SU-DHL-6 (cell line): ENCODE data around the gene GRM7.

Experiments
- H2AFZ ChIP-seq: fragments of 200-600 bp; sonication (generic); 2 replicates; pipeline ENCODE4 v1.6.1; 2014; ENCODE audit warnings: low read depth, mild to moderate bottlenecking, moderate library complexity, mixed read lengths, antibody characterized with exemption, low read length; ENCODE audit not compliant: severe bottlenecking
- H3F3A ChIP-seq: fragments of 200-600 bp; shearing (Covaris generic); 2 replicates; pipeline ENCODE4 v1.6.0; 2016; ENCODE audit warnings: antibody characterized with exemption, mild to moderate bottlenecking; ENCODE audit not compliant: insufficient read depth
- H3K27ac ChIP-seq: fragments of 200-600 bp; sonication (generic); 2 replicates; pipeline ENCODE4 v1.5.1; 2016; ENCODE audit warnings: low read depth, mild to moderate bottlenecking, low read length, moderate library complexity, mixed read lengths
- H3K27me3 ChIP-seq: fragments of 200-600 bp; sonication (generic), shearing (Covaris generic); 2 replicates; pipeline ENCODE4 v1.6.0; 2014; ENCODE audit warnings: mild to moderate bottlenecking, low read length
- H3K36me3 ChIP-seq: fragments of 200-600 bp; sonication (generic); 2 replicates; pipeline ENCODE4 v1.6.1; 2014; ENCODE audit warnings: mild to moderate bottlenecking, low read length, mixed read lengths
- H3K4me2 ChIP-seq: fragments of 300-600, 200-600 bp; shearing (Covaris generic), sonication (generic); 2 replicates; pipeline ENCODE4 v1.6.0; 2014; ENCODE audit warnings: low read length, low read depth, mild to moderate bottlenecking; ENCODE audit not compliant: poor library complexity, severe bottlenecking
- H3K4me3 ChIP-seq: fragments of 200-600 bp; sonication (generic); 2 replicates; pipeline ENCODE4 v1.5.1; 2014; ENCODE audit warnings: antibody characterized with exemption, low read length, mild to moderate bottlenecking, mixed read lengths; ENCODE audit not compliant: insufficient read depth, poor library complexity, severe bottlenecking
- H3K79me2 ChIP-seq: fragments of 200-600 bp; sonication (generic); 2 replicates; pipeline ENCODE4 v1.6.1; 2014; ENCODE audit warnings: mild to moderate bottlenecking, low read length, moderate library complexity; ENCODE audit not compliant: insufficient read depth
- H3K9ac ChIP-seq: fragments of 200-600 bp; sonication (generic); 2 replicates; pipeline ENCODE4 v1.7.0; 2014; ENCODE audit warnings: mild to moderate bottlenecking, low read length
- H3K9me2 ChIP-seq: fragments of 200-600 bp; sonication (generic); replicated peaks from 2 replicates; pipeline ENCODE4 v1.6.1; 2014; ENCODE audit warnings: low read length; ENCODE audit not compliant: insufficient read depth
- H3K9me3 ChIP-seq: fragments of 200-600 bp; sonication (generic); 2 replicates; pipeline ENCODE4 v1.6.1; 2014; ENCODE audit warnings: low read length, mixed read lengths; ENCODE audit not compliant: insufficient read depth
- H4K20me1 ChIP-seq: fragments of 200-600 bp; sonication (generic); 2 replicates; pipeline ENCODE4 v1.6.1; 2014; ENCODE audit warnings: low read depth, mild to moderate bottlenecking, antibody characterized with exemption, low read length, moderate library complexity, mixed read lengths
- EZH2phosphoT487 ChIP-seq: fragments of 200-600 bp; sonication (generic), shearing (Covaris generic); conservative IDR thresholded peaks from 2 replicates; pipeline ENCODE4 v1.6.1; 2018; ENCODE audit warnings: mild to moderate bottlenecking, antibody characterized with exemption, low read length, moderate library complexity, mixed read lengths
- TF ChIP-seq, protein P1 (sequence below): fragments of 200-600 bp; sonication (generic); IDR thresholded peaks from one replicate; pipeline ENCODE4 v1.5.1; 2017; ENCODE audit warnings: antibody characterized with exemption, mild to moderate bottlenecking, low read length, moderate library complexity; ENCODE audit not compliant: insufficient read depth, poor library complexity, severe bottlenecking

Gene GRM7

GRCh38 chr3:7640787-7641186, 779.9 kb downstream of the GRM7 start:
- H3K79me2 ChIP-seq, result no peaks in the 10 kb centered on the region
- no peaks in the 10 kb centered on the region for H3K36me3 ChIP-seq
- no peaks in the 10 kb centered on the region for H4K20me1 ChIP-seq
- no peak overlapping the region for H2AFZ ChIP-seq
- no peak overlapping the region for H3K4me3 ChIP-seq
- TF ChIP-seq EZH2phosphoT487, result no peak
- TF ChIP-seq, protein P1, sequence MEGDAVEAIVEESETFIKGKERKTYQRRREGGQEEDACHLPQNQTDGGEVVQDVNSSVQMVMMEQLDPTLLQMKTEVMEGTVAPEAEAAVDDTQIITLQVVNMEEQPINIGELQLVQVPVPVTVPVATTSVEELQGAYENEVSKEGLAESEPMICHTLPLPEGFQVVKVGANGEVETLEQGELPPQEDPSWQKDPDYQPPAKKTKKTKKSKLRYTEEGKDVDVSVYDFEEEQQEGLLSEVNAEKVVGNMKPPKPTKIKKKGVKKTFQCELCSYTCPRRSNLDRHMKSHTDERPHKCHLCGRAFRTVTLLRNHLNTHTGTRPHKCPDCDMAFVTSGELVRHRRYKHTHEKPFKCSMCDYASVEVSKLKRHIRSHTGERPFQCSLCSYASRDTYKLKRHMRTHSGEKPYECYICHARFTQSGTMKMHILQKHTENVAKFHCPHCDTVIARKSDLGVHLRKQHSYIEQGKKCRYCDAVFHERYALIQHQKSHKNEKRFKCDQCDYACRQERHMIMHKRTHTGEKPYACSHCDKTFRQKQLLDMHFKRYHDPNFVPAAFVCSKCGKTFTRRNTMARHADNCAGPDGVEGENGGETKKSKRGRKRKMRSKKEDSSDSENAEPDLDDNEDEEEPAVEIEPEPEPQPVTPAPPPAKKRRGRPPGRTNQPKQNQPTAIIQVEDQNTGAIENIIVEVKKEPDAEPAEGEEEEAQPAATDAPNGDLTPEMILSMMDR, result no peak
- no peaks in the 10 kb centered on the region for H3K27me3 ChIP-seq
- H3K9me2 ChIP-seq, result no peaks in the 10 kb centered on the region
- no peak overlapping the region for H3K4me2 ChIP-seq
- no peaks in the 10 kb centered on the region for H3F3A ChIP-seq
- H3K27ac ChIP-seq, result no peak overlapping the region
- H3K9me3 ChIP-seq, result no peaks in the 10 kb centered on the region
- H3K9ac ChIP-seq, result no peak overlapping the region

DNA sequence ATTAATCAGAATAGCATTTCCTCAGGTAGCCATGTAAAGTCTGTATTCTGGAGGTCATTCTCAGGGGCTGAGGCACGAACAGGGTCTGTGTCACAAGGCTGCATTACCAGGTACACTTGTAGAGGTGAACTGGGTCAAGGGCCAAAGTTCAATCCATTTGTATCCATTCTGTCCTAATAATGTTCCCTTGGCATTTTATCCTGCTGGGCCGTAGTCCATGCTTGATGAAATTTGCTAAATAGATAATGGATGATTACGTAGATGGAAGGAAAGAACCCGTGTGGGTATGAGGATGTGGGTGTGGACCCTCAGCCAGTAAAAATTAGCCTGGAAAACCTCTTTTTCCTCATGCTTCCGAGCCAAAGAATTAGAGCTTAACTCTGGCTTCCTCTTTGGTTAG, 785.9 kb downstream of the GRM7 start:
- Histone ChIP-seq H3K79me2 (no peaks in the 10 kb centered on the region), H3K27ac (no peak overlapping the region), H3K4me3 (no peak overlapping the region), H3K27me3 (no peaks in the 10 kb centered on the region), H3K36me3 (no peaks in the 10 kb centered on the region), H3K4me2 (no peak overlapping the region), H4K20me1 (no peaks in the 10 kb centered on the region), H3K9me3 (no peaks in the 10 kb centered on the region), H3K9me2 (no peaks in the 10 kb centered on the region), H2AFZ (no peak overlapping the region), H3K9ac (no peak overlapping the region), H3F3A (no peaks in the 10 kb centered on the region)
- TF ChIP-seq, protein P1, result no peak
- TF ChIP-seq EZH2phosphoT487, result no peak

GRCh38 chr3:7650466-7650865, 789.6 kb downstream of the GRM7 start:
- no peaks in the 10 kb centered on the region for H3K36me3 ChIP-seq
- H2AFZ ChIP-seq, result no peak overlapping the region
- H3K9ac ChIP-seq, result no peak overlapping the region
- H3K9me2 ChIP-seq, result no peaks in the 10 kb centered on the region
- no peaks in the 10 kb centered on the region for H3K79me2 ChIP-seq
- no peak overlapping the region for H3K4me2 ChIP-seq
- H3F3A ChIP-seq, result no peaks in the 10 kb centered on the region
- H3K4me3 ChIP-seq, result no peak overlapping the region
- H4K20me1 ChIP-seq, result no peaks in the 10 kb centered on the region
- no peak overlapping the region for H3K27ac ChIP-seq
- H3K27me3 ChIP-seq, result no peaks in the 10 kb centered on the region
- no peak for TF ChIP-seq EZH2phosphoT487
- TF ChIP-seq, protein P1, result no peak
- no peaks in the 10 kb centered on the region for H3K9me3 ChIP-seq
